Measurements from ENCODE around the gene CFAP57. TPM values are rescaled to one million over a fixed set of nuclear protein-coding genes. Genes with fewer than 3 reads are reported as not detected.

CFAP57 gene
- total RNA-seq, 1 donor from 2014 or later: 0.86 TPM

DNA sequence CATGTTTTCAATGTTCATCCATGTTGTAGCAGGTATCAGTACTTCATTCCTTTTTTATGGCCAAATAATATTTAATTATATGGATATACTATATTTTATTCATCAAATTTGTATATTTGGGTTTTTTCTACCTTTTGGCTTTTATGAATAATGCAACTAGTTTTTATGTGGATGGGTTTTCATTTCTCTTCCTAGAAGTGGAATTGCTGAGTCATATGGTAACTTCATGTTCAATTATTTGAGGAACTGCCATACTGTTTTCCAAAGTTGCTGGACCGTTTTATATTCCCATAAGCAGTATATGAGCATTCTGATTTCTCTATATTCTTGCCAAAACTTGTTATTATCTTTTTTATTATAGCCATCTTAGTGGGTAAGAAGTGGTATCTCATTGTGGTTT, 16.0 kb downstream of the CFAP57 start:
- Mint-ChIP-seq H3K27ac (ENCODE audit: unreplicated experiment) (no peak overlapping the region), H3K27me3 (ENCODE audit: low read depth) (peaks cover 4% of the 10 kb centered on the region), H3K4me3 (no peak overlapping the region), H3K9me3 (peaks cover 10% of the 10 kb centered on the region), H3K4me1 (no peaks in the 10 kb centered on the region), H3K36me3 (ENCODE audit: low read depth) (peaks cover 7% of the 10 kb centered on the region)
- TF ChIP-seq, protein P1, sequence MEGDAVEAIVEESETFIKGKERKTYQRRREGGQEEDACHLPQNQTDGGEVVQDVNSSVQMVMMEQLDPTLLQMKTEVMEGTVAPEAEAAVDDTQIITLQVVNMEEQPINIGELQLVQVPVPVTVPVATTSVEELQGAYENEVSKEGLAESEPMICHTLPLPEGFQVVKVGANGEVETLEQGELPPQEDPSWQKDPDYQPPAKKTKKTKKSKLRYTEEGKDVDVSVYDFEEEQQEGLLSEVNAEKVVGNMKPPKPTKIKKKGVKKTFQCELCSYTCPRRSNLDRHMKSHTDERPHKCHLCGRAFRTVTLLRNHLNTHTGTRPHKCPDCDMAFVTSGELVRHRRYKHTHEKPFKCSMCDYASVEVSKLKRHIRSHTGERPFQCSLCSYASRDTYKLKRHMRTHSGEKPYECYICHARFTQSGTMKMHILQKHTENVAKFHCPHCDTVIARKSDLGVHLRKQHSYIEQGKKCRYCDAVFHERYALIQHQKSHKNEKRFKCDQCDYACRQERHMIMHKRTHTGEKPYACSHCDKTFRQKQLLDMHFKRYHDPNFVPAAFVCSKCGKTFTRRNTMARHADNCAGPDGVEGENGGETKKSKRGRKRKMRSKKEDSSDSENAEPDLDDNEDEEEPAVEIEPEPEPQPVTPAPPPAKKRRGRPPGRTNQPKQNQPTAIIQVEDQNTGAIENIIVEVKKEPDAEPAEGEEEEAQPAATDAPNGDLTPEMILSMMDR (conservative IDR thresholded peaks at IDR 0.05): no peak
- DNase-seq (ENCODE audit: low read depth, low spot score): no peak

DNA sequence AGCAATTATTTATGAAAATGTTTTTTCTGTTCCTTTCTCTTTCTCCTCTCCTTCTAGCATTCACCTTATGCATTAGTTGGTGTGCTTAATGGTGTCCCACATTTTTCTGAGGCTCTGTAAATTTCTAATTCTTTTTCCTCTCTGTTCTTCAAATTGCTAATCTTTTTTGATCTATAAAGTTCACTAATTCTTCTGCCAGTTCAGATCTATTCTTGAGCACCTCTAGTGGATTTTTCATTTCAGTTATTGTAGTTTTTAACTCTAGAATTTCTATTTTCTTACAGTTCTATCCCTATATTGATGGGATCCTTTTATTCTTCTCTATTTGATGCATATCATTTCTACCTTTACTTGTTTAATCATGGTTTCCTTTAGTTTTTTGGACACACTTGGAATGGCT, 22.4 kb downstream of the CFAP57 start:
- H3K4me1 Mint-ChIP-seq: no peaks in the 10 kb centered on the region
- no peak for DNase-seq (ENCODE audit: low read depth, low spot score)
- TF ChIP-seq, protein P1 (conservative IDR thresholded peaks at IDR 0.05): no peak
- H3K27me3 Mint-ChIP-seq (ENCODE audit: low read depth): peaks cover 2% of the 10 kb centered on the region
- H3K9me3 Mint-ChIP-seq: peaks cover 5% of the 10 kb centered on the region
- peaks cover 7% of the 10 kb centered on the region for H3K36me3 Mint-ChIP-seq (ENCODE audit: low read depth)
- no peak overlapping the region for H3K4me3 Mint-ChIP-seq
- no peak overlapping the region for H3K27ac Mint-ChIP-seq (ENCODE audit: unreplicated experiment)

DNA sequence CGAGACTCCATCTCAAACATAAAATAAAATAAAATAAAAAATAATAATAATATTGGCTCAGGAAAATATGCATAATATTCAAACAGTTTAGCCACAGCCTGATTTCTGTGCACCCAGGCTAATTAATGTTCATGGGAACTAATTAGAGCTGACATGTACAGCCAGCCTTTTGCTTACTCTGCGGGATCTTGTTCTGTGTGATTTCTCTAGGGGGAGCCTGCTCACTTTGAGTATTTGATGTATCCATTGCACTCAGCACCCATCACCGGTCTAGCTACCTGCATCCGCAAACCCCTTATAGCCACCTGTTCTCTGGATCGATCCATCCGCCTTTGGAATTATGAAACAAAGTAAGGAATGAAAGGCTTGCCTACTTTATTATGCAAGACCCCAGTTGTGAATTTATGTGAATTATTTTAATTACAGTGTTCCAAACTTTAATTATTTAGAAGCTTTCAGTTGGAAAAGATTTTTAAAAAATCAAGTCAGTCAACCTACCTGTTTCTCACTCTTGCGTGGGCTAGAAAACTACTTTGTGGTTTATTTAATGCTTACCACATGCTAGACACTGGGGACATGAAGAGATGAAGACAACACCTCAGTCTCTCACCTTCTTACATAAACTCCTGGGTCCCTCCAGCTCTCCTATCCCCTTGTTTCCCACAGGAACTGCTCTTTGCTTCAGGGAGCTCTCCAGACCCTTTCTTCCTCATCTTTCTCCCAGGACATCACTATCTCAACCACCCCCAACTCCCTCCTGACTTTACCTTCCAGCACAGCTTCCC, 25.4 kb downstream of the CFAP57 start:
- DNase-seq (ENCODE audit: low read depth, low spot score): no peak
- Mint-ChIP-seq H3K4me1 (no peaks in the 10 kb centered on the region), H3K27me3 (ENCODE audit: low read depth) (no peaks in the 10 kb centered on the region), H3K4me3 (no peak overlapping the region), H3K27ac (ENCODE audit: unreplicated experiment) (no peak overlapping the region), H3K36me3 (ENCODE audit: low read depth) (no peaks in the 10 kb centered on the region), H3K9me3 (no peaks in the 10 kb centered on the region)
- TF ChIP-seq, protein P1 (conservative IDR thresholded peaks at IDR 0.05): no peak

DNA sequence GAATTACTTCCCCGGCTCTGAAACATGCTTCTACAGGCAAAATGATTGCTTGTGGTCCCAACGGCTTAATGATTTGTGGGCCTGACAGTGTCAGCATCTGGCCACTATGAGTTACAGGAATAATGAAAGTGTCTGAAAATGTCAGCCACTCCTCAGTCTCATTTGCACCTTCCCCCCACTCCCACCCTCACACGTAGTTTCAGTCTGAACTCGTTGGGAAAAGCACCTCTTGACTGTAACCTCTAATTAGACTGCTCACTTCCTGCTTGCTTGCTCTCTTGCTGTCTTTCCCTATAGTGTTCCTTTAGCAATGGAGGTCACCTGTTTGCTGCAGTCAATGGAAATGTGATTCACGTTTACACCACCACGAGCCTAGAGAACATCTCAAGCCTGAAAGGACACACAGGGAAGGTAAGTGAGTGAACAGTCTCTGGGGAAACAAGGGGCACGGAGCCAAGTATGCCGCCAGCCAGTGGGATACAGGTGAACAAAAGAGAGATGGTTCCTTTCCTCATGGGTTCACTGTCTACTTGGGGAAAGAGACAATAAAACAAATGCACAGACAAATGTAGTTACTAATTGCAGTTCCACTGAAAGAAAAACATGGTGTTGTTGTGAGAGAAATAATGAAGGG, 27.1 kb downstream of the CFAP57 start:
- H3K27ac Mint-ChIP-seq (ENCODE audit: unreplicated experiment): no peak overlapping the region
- TF ChIP-seq, protein P1 (conservative IDR thresholded peaks at IDR 0.05): no peak
- H3K4me3 Mint-ChIP-seq: no peak overlapping the region
- no peaks in the 10 kb centered on the region for H3K4me1 Mint-ChIP-seq
- H3K9me3 Mint-ChIP-seq: peaks cover 3% of the 10 kb centered on the region
- peaks cover under 1% of the 10 kb centered on the region for H3K36me3 Mint-ChIP-seq (ENCODE audit: low read depth)
- no peaks in the 10 kb centered on the region for H3K27me3 Mint-ChIP-seq (ENCODE audit: low read depth)
- DNase-seq (ENCODE audit: low read depth, low spot score): no peak

DNA sequence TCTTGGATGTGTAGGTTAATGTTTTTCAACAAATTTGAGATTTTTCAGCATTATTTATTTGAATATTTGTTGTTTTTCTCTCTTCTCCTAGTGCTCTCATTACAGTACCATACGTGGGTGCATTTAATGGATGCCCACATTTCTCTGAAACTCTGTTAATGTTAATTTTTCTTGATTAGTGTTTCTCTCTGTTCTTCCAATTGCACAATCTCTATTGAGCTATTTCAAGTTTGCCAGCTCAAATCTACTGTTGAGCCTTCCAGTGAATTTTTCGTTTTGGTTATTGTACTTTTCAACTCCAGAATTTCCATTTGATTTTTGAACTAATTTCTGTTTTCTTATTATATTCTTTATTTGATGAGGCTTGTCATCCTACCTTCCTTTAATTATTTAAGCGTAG, 31.7 kb downstream of the CFAP57 start:
- no peak overlapping the region for H3K27ac Mint-ChIP-seq (ENCODE audit: unreplicated experiment)
- no peak for DNase-seq (ENCODE audit: low read depth, low spot score)
- TF ChIP-seq, protein P1 (conservative IDR thresholded peaks at IDR 0.05): no peak
- H3K4me1 Mint-ChIP-seq: peaks cover 10% of the 10 kb centered on the region
- H3K9me3 Mint-ChIP-seq: peaks cover 3% of the 10 kb centered on the region
- no peak overlapping the region for H3K4me3 Mint-ChIP-seq
- H3K27me3 Mint-ChIP-seq (ENCODE audit: low read depth): no peaks in the 10 kb centered on the region
- peaks cover 3% of the 10 kb centered on the region for H3K36me3 Mint-ChIP-seq (ENCODE audit: low read depth)

All from neural crest cell (in vitro differentiated cells).